Activated CD8-positive, alpha-beta memory T cell treated with anti-CD3 and anti-CD28 coated beads, Interleukin-2, amount 50 U/mL, for 48 hours (primary cell): Measurements from ENCODE around the gene WASF3.

ENCODE experiments used
- DNase-seq: peaks from one replicate; pipeline ENCODE4 v3.0.0-alpha.2; 2020

WASF3 gene, protein sequence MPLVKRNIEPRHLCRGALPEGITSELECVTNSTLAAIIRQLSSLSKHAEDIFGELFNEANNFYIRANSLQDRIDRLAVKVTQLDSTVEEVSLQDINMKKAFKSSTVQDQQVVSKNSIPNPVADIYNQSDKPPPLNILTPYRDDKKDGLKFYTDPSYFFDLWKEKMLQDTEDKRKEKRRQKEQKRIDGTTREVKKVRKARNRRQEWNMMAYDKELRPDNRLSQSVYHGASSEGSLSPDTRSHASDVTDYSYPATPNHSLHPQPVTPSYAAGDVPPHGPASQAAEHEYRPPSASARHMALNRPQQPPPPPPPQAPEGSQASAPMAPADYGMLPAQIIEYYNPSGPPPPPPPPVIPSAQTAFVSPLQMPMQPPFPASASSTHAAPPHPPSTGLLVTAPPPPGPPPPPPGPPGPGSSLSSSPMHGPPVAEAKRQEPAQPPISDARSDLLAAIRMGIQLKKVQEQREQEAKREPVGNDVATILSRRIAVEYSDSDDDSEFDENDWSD

DNA sequence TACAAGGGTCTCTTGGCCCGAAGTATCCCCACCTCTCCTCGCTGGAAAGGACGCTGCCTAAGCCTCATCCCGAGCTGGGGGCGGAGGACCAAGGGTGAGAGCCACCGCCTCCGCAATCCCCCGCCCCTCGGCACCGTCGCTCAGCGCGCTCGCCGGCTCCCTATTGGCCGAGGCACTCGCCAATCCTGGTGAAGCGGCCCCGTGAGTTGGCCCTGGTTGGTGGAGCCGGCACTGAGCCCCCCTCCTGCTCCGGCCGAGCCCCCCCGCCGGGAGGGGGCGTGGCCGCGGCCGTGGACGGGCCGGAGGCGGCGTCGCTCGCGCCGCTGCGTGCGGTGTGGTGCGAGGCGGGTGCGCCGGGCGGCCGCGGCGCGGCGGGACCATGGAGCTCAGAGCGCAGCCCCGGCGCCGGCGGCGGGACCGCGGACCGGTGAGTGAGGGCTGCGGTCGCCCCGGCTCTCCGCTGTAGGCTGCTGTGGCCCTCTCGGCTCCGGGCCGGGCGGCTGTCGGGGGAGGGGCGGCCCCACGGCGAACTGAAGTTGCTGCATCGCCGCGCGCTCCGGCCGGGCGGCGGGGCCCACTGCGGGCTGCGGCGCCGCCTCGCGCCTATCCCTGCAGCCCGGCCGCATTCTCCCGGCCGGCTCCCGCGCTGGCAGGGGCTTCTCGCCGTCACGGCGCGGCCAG lies at the start of gene WASF3:
TSS of gene WASF3 (plus strand) at position 291 of the 681 bp plus-strand sequence. CDS start 84,588 bp downstream, outside the sequence.
- DNase-seq: peak; percentile 73

DNA sequence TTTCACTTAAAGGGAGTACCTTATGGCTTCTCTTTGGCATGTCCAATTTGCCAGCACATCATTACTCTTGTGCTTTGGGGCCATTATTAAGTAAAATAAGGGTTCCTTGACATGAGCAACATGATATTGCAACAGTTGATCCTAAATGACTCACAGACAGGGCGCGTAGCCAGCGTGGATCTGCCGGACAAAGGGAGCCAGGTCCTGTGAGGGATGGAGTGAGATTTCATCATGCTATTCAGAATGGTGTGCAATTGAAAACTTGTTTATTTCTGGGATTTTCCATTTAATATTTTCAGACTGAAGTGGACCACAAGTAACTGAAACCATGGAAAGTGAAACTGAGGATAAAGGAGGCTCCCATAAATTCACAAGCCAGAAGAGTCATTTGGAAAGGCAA lies 48.6 kb upstream of the WASF3 start:
- no peak for DNase-seq

DNA sequence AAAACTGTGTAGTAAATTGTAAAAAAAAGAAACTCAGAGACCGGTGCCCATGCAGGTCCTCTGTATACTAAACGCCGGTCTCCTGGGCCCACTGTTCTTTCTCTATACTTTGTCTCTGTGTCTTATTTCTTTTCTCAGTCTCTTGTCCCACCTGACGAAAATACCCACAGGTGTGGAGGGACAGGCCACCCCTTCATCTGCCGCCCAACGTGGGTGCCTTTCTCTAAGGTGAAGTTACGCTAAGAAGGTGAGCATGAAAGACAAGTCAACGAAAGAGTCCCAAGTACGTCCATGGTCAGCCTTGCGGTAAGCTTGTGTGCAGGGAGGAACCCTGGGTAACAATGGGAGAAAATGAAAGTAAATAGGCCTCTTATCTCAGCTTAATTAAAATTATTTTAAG lies 48.0 kb upstream of the WASF3 start:
- no peak for DNase-seq

DNA sequence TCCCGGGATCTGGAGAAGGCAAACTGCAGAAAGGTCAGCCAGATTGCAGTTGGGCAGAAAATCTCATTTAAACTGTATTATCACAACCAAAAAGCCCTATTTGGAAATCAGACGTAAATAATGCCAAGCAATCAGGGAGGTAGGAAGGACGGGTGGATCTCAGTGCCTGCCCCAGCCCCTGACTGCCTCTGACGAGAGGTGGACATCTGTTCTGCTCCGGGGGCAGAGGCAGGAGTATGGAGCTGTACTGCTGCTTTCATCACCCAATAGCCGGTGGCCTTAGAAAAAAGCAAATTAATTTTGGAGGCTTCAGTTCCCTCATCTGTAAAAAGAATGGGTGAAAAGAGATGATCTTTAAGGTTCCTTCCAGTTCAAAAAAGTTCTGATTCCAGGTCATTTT lies 43.6 kb upstream of the WASF3 start:
- no peak for DNase-seq

DNA sequence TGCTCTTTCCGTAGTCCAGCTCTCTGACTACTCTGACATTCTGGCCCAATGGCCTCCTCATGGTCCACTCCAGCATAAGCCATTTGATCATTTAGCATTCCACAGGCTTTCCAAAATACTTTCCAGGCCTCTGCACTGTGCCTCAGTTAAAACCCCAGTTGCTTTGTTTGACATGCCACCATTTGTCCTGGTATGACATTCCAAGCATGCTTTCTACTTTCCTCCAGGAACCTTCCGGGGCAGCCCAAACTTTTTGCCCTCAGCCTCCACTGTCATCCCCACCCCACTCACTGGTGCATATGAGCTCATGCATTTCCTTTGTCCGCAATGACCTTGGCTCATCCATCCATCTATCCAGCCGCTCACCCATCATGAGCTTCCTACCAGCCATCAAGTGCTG lies 41.8 kb upstream of the WASF3 start:
- DNase-seq: no peak

DNA sequence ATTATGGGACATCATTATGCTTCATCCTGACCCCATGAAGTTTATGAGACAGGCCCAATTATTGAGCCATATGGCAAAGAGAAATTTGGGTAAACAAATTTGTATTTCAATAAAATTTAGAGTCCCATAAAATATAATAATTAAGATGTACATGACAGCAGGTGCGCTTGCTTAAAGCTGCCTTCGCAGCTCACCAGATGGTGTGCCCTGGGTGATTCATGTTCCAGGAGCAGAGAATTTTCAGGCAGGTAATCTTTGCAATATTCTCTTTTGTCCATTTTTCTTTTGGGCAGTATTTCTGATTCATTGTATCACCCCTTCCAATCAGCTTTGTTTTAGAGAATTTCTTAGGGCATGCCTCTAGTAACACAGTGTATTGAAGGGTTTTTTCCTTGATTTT lies 39.5 kb upstream of the WASF3 start:
- no peak for DNase-seq

DNA sequence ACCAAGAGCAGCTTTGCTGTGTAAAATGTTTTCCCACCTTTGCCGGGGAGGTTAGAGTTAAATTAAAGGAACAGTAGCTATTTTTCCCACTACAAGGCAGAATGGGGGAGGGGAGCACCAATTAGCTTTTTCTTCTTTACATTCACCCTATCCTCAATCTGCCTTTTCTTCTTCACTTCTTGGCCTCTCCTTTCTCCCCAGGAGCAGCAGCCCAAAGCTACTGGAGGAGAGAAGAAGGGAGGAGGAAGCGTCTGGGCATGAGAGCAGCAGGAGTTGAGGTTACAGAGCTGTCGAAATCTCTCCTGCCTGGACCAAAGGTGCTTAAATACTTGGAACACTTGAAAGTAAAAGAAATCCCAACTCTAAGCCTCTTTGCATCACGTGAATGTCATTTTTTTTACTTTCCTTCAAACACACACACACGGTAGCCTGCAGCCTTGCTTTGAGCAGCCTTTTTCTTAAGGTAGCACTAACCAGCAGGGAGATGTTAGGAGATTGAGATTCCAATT lies 39.0 kb upstream of the WASF3 start:
- DNase-seq: no peak

DNA sequence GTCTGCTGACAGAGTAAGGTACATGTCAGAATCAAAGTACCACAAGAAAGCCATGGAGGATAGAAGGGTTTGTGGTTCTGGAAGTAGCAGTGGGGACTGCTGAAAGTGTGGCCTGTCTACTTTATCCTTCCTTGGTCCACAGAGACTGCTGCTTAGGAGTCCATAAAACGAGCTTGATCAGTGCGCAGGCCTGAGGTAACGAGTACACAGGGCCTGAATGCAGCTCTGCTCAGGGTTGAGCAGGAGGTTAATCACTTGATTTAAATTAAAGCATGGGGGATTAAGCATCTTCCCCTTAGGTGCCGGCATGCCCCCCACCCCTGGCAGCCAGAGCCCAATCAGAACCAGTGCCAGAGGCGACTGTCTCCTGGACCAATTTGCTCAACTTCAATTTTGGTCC lies 34.9 kb upstream of the WASF3 start:
- DNase-seq: no peak

DNA sequence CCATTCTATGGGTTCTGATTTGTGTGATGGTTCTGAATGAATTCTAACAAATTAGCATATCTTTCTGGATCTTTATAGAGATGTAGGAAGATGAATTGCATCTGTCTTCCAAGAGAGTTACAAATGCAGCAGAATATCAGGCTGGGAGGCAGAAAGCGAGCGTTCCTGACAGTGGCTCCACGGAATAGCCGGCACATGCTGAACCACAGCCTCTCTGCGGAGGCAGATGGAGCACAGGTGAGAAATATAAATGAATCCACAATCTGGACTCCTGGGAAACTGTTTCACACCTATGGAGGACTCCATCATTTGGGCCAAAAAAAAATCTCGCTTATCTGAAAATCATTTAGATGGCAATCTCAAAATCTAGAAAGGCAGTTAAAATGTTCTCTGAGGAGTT lies 34.5 kb upstream of the WASF3 start:
- no peak for DNase-seq

DNA sequence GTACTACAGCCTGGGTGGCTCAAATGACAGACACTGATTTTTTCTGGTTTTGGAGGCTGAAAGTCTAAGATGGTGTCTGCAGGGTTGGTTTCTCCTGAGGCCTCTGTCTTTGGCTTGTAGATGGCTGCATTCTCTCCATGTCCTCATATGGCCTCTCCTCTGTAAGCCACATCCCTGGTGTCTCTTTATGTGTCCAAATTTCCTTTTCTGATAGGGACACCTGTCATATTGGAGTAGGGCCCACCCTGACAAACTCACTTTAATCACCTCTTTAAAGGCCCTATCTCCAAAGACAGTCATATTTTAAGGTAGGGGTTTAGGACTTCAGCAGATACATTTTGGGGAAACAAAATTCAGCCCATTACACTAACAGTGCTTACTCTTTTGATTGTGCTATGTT lies 32.0 kb upstream of the WASF3 start:
- no peak for DNase-seq

DNA sequence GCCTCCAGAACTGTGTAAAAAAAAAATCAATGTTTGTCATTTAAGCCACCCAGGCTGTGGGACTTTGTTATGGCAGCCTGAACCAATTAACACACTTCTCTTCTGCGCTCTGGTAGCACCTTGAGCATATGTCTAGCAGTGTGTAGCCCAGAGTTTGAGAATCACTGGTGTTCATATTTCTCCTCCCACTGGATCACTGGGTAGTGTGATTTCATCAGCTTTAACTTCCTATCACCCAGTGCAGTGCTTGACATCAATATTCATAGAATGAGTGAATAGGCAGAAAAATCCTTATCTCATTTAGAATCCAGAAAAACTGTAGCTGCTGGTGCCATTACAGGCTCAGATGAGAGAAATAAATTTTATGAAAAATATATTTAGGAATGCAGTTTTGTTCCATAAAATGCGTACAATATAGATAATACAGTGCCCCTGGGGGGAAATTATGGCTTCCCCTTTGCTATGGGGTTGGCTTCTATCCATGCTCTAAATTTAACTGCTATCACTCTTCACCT lies 30.7 kb upstream of the WASF3 start:
- DNase-seq: no peak

DNA sequence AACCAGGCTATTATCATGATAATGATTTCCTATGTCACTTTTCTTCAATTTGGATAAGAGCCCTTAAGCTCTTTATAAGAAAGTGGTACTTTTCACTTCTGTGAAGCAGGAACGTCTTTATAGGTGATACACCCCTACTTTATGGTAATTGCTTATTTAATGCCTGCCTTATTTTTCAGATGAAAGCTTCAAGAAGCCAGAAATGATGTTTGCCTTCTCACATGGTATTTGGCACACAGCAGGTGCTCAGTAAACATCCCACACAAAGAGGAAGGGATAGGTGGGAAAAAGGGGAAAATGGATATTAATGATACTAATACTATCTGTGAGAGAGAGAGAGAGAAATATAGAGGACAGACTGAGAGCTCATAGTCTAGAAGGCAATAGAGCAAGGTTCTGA lies 29.0 kb upstream of the WASF3 start:
- DNase-seq: no peak

DNA sequence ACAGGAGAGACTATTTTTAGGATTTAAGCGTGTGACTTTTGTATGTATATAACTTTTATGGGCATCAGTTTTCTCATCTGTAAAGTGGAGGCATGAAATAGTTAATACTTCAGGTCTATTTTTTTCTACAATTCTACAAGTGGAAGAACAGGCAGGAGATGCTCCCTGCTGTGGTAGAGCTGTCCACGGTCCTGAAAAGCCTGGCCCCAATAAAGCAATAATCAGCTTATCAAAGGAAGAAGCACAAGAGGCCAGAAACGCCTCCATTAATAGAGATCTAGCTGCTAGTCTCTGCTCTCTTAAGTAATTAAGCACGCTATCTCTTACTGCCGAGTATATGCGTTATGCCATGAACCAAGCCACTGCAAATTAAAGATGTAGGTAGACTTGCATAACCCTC lies 28.0 kb upstream of the WASF3 start:
- no peak for DNase-seq

DNA sequence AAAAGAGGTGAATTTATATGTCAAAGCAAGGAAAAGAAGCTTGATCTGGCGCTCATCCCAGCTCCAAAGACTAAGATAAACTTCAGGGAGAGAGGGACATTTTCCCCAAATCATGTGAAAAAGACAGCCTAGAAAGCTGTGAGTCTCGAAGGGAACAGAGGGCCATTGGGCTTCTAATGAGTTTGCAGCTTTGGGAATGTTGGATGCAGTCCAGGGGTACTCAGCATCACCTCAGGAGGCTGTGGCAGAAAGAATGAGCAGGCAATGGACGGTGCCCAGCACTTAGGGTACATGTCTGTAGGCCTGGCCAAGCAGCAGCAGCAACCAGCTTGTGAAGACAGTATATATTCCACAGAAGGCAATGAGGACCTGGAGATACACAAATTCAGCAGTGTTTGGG lies 25.7 kb upstream of the WASF3 start:
- no peak for DNase-seq

DNA sequence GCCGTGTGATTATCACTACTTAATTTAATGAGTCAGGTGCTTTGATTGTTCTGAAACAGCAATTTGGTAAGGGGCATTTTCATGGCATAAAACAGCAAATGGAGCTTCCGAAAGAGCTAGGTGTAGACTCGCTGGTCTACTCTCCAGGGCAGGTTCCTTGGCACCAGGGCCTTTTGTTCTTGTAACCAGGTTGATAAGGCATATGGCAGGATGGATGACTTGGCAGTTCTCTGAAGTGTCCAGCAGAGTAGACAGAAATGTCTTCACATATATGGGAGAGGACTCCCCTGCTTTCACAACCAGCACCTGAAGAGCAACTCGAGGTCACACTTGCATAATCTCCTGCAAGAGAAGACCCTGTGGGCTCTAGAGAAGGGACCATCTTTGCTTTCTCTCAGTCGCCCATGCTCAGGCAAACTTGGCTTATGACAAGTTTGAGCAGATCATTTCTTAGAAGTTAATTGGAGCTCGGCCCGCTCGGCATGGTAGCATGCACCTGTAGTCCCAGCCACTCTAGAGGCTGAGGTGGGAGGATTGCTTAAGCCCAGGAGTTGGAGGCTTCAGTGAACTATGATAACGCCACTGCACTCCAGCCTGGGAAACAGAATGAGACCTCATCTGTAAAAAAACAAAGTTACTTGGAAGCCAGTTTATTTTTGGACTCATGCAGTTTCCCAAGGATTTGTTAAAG lies 23.3 kb upstream of the WASF3 start:
- no peak for DNase-seq

DNA sequence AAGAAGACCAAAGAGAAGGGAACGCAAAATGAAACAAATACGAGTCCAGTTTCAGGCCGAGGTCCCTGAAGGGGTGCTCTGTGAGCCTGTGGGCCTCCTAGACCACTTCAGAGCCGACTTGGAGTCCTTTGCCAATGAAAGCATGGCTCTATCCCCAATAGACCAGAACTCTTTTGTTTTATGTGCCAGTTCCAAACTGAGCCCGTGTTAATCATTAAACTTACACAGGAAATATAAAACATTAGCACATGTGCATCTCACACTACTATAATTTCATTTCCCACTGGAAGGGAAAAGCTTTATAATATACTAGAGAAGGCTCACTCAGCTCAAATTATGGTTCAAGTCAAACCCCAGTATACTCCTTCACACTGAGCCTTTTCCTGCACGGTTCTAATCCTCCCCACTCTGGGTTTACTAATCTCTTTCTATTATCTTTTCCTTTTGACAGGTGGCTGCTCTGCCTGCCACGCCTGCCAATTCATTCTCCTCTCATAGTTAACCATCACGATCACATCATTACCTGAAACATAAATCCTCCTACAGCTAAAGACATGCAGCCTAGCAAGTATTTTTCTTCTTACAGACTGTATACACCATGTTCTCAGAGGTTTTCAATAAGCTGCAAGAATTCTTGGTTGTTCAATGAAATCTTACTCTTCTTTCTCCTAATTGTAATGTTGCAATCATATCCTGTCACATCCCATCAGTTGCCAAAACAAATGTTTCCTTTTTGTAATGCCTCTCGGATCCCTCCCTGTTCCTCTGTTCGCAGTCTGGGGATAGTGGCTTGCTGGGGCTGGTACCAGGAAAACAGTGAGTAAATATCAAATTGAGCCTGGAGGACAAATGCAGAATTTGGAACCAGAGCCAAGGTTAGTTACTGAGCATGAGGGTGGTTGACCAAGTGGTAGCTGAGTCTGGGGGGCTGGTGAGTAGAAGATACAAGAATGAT lies 18.8 kb upstream of the WASF3 start:
- no peak for DNase-seq

DNA sequence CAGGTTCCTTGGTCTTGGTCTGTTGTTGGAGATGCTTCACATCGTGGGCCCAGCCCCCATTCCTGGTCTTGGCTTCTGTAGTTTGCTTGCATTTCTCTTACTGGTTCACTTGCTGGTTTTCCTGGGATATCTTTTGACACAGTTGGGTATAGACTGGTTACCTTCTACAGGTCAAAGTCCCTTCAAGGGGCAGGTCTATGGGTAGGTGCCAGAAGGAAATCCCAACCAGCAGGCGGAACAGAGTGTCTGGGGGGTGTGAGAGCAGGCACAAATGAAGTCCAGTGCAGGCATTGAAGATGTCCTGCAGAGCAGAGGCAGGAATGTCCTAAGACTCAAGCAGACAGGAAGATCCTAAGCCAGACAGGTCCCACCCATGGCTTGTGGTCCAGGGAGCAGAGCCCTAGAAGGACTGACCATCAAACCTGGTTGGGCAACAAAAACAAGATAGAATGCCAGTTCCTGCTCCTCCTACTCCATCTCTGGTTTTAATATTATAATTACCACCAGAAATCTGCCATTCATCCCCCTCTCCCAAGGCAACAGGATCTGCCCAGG lies 17.7 kb upstream of the WASF3 start:
- no peak for DNase-seq

DNA sequence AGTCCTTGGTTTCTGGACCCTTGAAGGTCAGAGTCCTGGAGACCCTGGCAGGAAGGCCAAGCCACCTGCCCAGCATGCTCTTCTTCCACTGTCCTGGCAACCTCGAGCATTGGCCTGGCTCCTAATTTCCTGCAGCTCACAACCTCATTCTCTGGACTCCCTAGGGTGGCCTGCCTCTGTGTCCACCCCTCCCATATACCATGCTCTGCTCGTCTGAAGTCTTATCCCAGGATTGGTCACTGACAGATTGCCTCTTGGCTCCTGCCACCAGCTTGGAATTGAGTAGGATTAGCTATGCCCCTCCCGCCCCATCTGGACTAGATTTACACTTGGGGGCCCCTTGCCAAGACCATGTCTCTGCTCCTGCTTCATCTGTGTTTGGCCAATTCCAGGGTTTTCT lies 17.1 kb upstream of the WASF3 start:
- DNase-seq: no peak

DNA sequence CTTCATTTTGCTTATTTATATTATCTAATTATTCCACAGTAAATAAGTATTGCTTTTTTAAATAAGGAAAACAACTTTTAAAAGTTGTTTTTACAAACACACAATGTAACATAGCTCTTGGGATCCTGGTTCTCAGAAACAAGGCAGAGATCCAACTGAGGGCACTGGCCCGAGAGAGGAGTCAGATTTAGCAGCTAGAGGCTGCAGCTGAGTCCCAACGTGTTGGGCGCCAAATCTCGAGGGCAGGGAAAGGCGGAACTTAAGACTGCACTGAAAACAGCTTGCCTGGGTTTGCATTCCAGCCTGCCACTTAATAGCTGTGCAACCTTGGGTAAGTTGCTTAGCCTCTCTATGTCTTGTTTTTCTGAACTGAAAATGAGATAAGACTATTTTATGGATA lies 16.4 kb upstream of the WASF3 start:
- DNase-seq: no peak

DNA sequence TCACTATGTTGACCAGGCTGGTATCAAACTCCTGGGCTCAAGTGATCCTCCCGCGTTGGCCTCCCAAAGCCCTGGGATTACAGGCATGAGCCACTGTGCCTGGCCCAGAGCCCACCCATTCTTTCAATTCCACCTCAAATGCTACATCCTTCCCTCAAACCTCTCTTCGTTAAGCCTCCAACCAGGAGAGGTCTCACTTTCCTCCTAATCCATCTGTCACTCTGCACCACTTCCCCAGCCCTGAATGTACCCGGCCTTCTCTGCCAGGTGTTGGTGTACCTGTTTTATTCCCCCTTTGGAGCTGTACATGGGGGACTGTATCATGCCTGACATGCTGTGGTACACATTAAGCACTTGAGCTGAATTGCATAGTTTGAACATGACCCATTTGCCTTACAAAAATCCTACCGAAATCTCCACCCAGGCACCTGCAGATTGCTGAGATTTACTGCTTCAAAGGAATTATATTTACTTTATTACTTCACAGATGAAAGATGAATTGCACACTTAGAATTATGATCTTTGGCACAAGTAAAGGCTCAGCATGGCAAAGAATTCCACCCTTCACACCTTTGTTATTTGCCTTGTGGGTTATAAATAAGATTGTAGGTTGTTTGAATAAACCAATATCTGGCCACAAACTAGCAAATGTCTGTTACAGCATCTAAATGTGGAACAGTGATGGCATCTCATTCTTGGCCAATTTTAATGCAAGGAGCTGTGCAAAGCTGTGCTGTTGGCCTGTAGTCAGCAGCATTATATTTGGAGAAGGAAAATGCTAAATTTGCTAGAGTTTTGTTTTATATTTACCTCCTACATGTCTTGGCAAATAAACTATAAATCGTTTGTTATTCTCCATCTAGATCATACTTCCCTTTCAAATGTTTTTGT lies 15.6 kb upstream of the WASF3 start:
- no peak for DNase-seq

DNA sequence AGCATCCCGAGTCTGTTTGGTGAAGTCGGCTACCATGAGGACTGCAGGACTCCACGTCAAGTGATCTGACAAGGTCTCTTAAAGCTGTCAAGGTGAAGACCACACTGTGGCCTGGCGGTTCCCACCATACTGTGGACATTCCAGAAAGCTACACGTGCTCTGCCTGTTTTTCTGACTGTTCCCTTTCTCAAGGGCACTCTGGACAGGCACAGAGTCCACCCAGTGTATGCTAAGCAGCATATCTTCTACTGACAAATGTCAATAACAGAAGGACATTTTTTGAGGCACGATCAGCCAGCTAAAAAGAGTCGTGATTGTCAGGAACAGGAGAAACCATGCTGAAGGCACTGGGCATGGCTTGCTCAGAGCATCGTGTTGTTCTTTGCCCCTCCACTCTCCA lies 12.8 kb upstream of the WASF3 start:
- no peak for DNase-seq
